22Rv1 (cell line): Measurements from ENCODE around the gene ZNF300.

Experiments used
- CTCF ChIP-seq: fragments of 450-650 bp; IDR thresholded peaks from 2 replicates; pipeline ENCODE4 v1.5.1; 2017; ENCODE audit warnings: mild to moderate bottlenecking
- ZFX ChIP-seq: fragments of 450-650 bp; IDR thresholded peaks from 2 replicates; pipeline ENCODE4 v1.6.1; 2017; ENCODE audit warnings: antibody characterized with exemption, borderline replicate concordance

- no peak for TF ChIP-seq CTCF
- no peak for TF ChIP-seq ZFX
These were observed 3.3 kb downstream of the ZNF300 start for GRCh38 chr5:150901446-150901845.
